Right renal cortex interstitium (tissue), 3 donors: ENCODE results near the gene C17orf113. TPM values are rescaled to one million over a fixed set of nuclear protein-coding genes. Genes with fewer than 3 reads are reported as not detected.

Experiments used
- polyA plus RNA-seq, 3 donors: library from polyadenylated mRNA; unstranded; fragments of 120-200 nt; gene quantifications; one replicate each; pipeline ENCODE4 v1.2.1, GENCODE V29; 2013; ENCODE audit not compliant: insufficient read length in 3 of 3

The C17orf113 gene
- polyA plus RNA-seq, 3 donors, result 3.1 to 3.2 (median 3.2) TPM

Other genes with a start within 250 kb of the C17orf113 start
- gene P3H4, start 238.7 kb downstream of the C17orf113 start, polyA plus RNA-seq, result 10 to 100 TPM; 32.8 to 40.6 (median 39.3) TPM
- gene FKBP10, start 237.6 kb downstream of the C17orf113 start, polyA plus RNA-seq, result 100 to 1,000 TPM; 123 to 139 (median 125) TPM
- 100 to 1,000 TPM in 2 of 3 donors, 10 to 100 TPM in 1; 99.0 to 122 (median 108) TPM for gene NT5C3B, start 214.4 kb downstream of the C17orf113 start, polyA plus RNA-seq
- under 1 TPM; 0.17 to 0.28 (median 0.24) TPM for gene KLHL10, start 212.8 kb downstream of the C17orf113 start, polyA plus RNA-seq
- gene KLHL11, start 185.2 kb downstream of the C17orf113 start, polyA plus RNA-seq, result 10 to 100 TPM in 1 of 3 donors, 1 to 10 TPM in 2; 8.2 to 10.5 (median 9.5) TPM
- 10 to 100 TPM; 80.8 to 94.8 (median 86.0) TPM for gene ACLY, start 131.7 kb downstream of the C17orf113 start, polyA plus RNA-seq
- gene ODAD4, start 120.0 kb downstream of the C17orf113 start, polyA plus RNA-seq, result 1 to 10 TPM; 5.5 to 6.9 (median 6.5) TPM
- gene CNP, start 83.8 kb downstream of the C17orf113 start, polyA plus RNA-seq, result 10 to 100 TPM; 58.1 to 62.3 (median 60.6) TPM
- gene DNAJC7, start 33.2 kb downstream of the C17orf113 start, polyA plus RNA-seq, result 100 to 1,000 TPM; 150 to 173 (median 163) TPM
- 10 to 100 TPM; 42.9 to 49.9 (median 49.0) TPM for gene NKIRAS2, start 30.5 kb downstream of the C17orf113 start, polyA plus RNA-seq
- 1 to 10 TPM; 4.5 to 7.8 (median 6.1) TPM for gene ZNF385C, start 47.9 kb upstream of the C17orf113 start, polyA plus RNA-seq
- gene DHX58, start 62.1 kb upstream of the C17orf113 start, polyA plus RNA-seq, result 1 to 10 TPM; 6.9 to 8.6 (median 7.4) TPM
- 10 to 100 TPM; 52.3 to 57.6 (median 55.0) TPM for gene KAT2A, start 70.8 kb upstream of the C17orf113 start, polyA plus RNA-seq
- gene HSPB9, start 72.2 kb upstream of the C17orf113 start, polyA plus RNA-seq, result under 1 TPM; 0.14 to 0.17 (median 0.17) TPM
- gene RAB5C, start 104.4 kb upstream of the C17orf113 start, polyA plus RNA-seq, result 100 to 1,000 TPM; 121 to 138 (median 125) TPM
- not detected for gene KCNH4, start 130.5 kb upstream of the C17orf113 start, polyA plus RNA-seq
- gene HCRT, start 134.9 kb upstream of the C17orf113 start, polyA plus RNA-seq, result not detected
- gene GHDC, start 143.9 kb upstream of the C17orf113 start, polyA plus RNA-seq, result 10 to 100 TPM; 10.2 to 15.1 (median 14.2) TPM
- 10 to 100 TPM; 37.5 to 39.2 (median 37.6) TPM for gene STAT5B, start 225.8 kb upstream of the C17orf113 start, polyA plus RNA-seq
- gene STAT5A, start 237.9 kb upstream of the C17orf113 start, polyA plus RNA-seq, result 1 to 10 TPM; 5.1 to 5.9 (median 5.5) TPM